Cardiac muscle cell (in vitro differentiated cells and primary cell): ENCODE measurements around the gene ADAMTSL5. TPM values are rescaled to one million over a fixed set of nuclear protein-coding genes. Genes with fewer than 3 reads are reported as not detected.
"Not testable (repeated sequence)": the region's sequence is repeated elsewhere in the genome, so short reads cannot be mapped to it uniquely, and the experiment has no call there.

Experiments
- DNase-seq, 2 donors: peaks; one replicate each; pipeline versions ENCODE4 v3.0.0 to v3.0.0-alpha.2; 2010 to 2017; ENCODE audit warnings: low read depth in 1 of 2, low spot score in 1 of 2
- H3K27ac ChIP-seq: fragments of 200-600 bp; sonication (generic); 2 replicates; pipeline ENCODE4 v1.5.1; 2016
- H3K27me3 ChIP-seq: fragments of 200-600 bp; sonication (generic); 2 replicates; pipeline ENCODE4 v1.6.0; 2016; ENCODE audit warnings: control low read depth
- H3K36me3 ChIP-seq: fragments of 200-600 bp; sonication (generic); 2 replicates; pipeline ENCODE4 v1.5.1; 2016; ENCODE audit warnings: control low read depth
- H3K4me1 ChIP-seq: fragments of 200-600 bp; sonication (generic); 2 replicates; pipeline ENCODE4 v1.8.1; 2017; ENCODE audit warnings: low read depth, mild to moderate bottlenecking, mixed run types
- H3K4me3 ChIP-seq: fragments of 200-600 bp; sonication (generic); 2 replicates; pipeline ENCODE4 v1.5.1; 2016; ENCODE audit warnings: mild to moderate bottlenecking
- H3K9me3 ChIP-seq: fragments of 200-600 bp; sonication (generic); 2 replicates; pipeline ENCODE4 v1.5.1; 2017; ENCODE audit warnings: low read depth, mild to moderate bottlenecking, control low read depth
- CTCF ChIP-seq: IDR thresholded peaks from 2 replicates; pipeline ENCODE4 v1.5.1; 2012; ENCODE audit warnings: low read depth, mild to moderate bottlenecking, low read length
- polyA plus RNA-seq: library from polyadenylated mRNA; unstranded; fragments of >200 nt; fragmentation: Nextera tagmentation; extraction: Ambion mirVana; gene quantifications from 2 replicates; pipeline ENCODE4 v1.2.1, GENCODE V29; 2016
- total RNA-seq: library from RNA; depleted of rRNA; stranded (reverse); fragments of >200 nt; gene quantifications from 2 replicates; pipeline ENCODE4 v1.2.3, GENCODE V29; 2016

Gene ADAMTSL5
- total and polyA plus RNA-seq, 2 experiments from 2014 or later = 3.9 to 8.6 TPM

- Histone ChIP-seq H3K27ac (no peak overlapping the region), H3K36me3 (no peaks in the 10 kb centered on the region), H3K4me3 (no peak overlapping the region), H3K4me1 (peaks cover 5% of the 10 kb centered on the region), H3K27me3 (no peaks in the 10 kb centered on the region), H3K9me3 (no peaks in the 10 kb centered on the region)
- DNase-seq = no peak
- no peak for TF ChIP-seq CTCF
Measured at GRCh38 chr19:1482361-1483130, 30.3 kb downstream of the ADAMTSL5 start.

GRCh38 chr19:1481893-1482360, 30.9 kb downstream of the ADAMTSL5 start:
- H3K9me3 ChIP-seq = no peaks in the 10 kb centered on the region
- no peak overlapping the region for H3K27ac ChIP-seq
- peaks cover 5% of the 10 kb centered on the region for H3K4me1 ChIP-seq
- H3K4me3 ChIP-seq = no peak overlapping the region
- no peaks in the 10 kb centered on the region for H3K36me3 ChIP-seq
- H3K27me3 ChIP-seq = no peaks in the 10 kb centered on the region
- no peak for TF ChIP-seq CTCF
- DNase-seq = no peak

- Histone ChIP-seq H3K9me3 (no peaks in the 10 kb centered on the region), H3K27ac (no peak overlapping the region), H3K4me1 (peaks cover 5% of the 10 kb centered on the region), H3K27me3 (no peaks in the 10 kb centered on the region), H3K36me3 (no peaks in the 10 kb centered on the region), H3K4me3 (no peak overlapping the region)
- no peak for TF ChIP-seq CTCF
- DNase-seq = no peak
Measured at GRCh38 chr19:1481224-1481892, 31.5 kb downstream of the ADAMTSL5 start.

GRCh38 chr19:1478934-1479707, 33.7 kb downstream of the ADAMTSL5 start, which contains the start of gene C19orf25:
Gene C19orf25 (minus strand): TSS chr19:1479215. CDS start chr19:1478903, 312 bp downstream.
- H3K27me3 ChIP-seq = no peaks in the 10 kb centered on the region
- peak; percentile 95 to 96 for DNase-seq
- H3K27ac ChIP-seq = peak within 1 kb of the TSS; percentile 62
- no peaks in the 10 kb centered on the region for H3K36me3 ChIP-seq
- peaks cover 5% of the 10 kb centered on the region for H3K4me1 ChIP-seq
- H3K4me3 ChIP-seq = peak within 1 kb of the TSS; percentile 59
- H3K9me3 ChIP-seq = no peaks in the 10 kb centered on the region
- no peak for TF ChIP-seq CTCF

- H3K4me1 ChIP-seq, H3K36me3 ChIP-seq, H3K9me3 ChIP-seq, H3K27ac ChIP-seq, H3K4me3 ChIP-seq, DNase-seq: not testable (repeated sequence)
- H3K27me3 ChIP-seq = peaks cover 18% of the 10 kb centered on the region
Measured at GRCh38 chr19:1477056-1477455, 35.8 kb downstream of the ADAMTSL5 start.
